H9 (cell line): Measurements from ENCODE around the gene CEP164. TPM values are rescaled to one million over a fixed set of nuclear protein-coding genes. Genes with fewer than 3 reads are reported as not detected.

Experiments
- DNase-seq: peaks from one replicate; pipeline ENCODE4 v3.0.0-alpha.2; 2017
- H2AFZ ChIP-seq: one replicate; pipeline ENCODE4 v1.6.1; 2013; ENCODE audit warnings: mild to moderate bottlenecking, low read length, control low read depth, moderate library complexity
- H2AK5ac ChIP-seq: 2 replicates; pipeline ENCODE4 v1.6.1; 2013; ENCODE audit warnings: low read length, control low read depth, mixed read lengths; ENCODE audit not compliant: insufficient read length
- H2BK120ac ChIP-seq: one replicate; pipeline ENCODE4 v1.6.1; 2013; ENCODE audit warnings: low read depth, mild to moderate bottlenecking, low read length, control low read depth, inconsistent platforms; ENCODE audit not compliant: poor library complexity, severe bottlenecking
- H2BK12ac ChIP-seq: 2 replicates; pipeline ENCODE4 v1.6.1; 2013; ENCODE audit warnings: low read length, control low read depth, mixed read lengths, low read depth; ENCODE audit not compliant: insufficient read length
- H2BK15ac ChIP-seq: 2 replicates; pipeline ENCODE4 v1.6.1; 2013; ENCODE audit warnings: low read depth, low read length, control low read depth
- H2BK20ac ChIP-seq: one replicate; pipeline ENCODE4 v1.6.1; 2013; ENCODE audit warnings: low read depth, mild to moderate bottlenecking, low read length, control low read depth, inconsistent platforms; ENCODE audit not compliant: poor library complexity, severe bottlenecking
- H2BK5ac ChIP-seq: 2 replicates; pipeline ENCODE4 v1.6.1; 2013; ENCODE audit warnings: low read length, control low read depth, mixed read lengths; ENCODE audit not compliant: insufficient read length
- H3K14ac ChIP-seq: 2 replicates; pipeline ENCODE4 v1.6.1; 2013; ENCODE audit warnings: low read length, control low read depth; ENCODE audit not compliant: insufficient read depth
- H3K18ac ChIP-seq: 2 replicates; pipeline ENCODE4 v1.6.1; 2013; ENCODE audit warnings: low read depth, mild to moderate bottlenecking, mixed read lengths, low read length, control low read depth; ENCODE audit not compliant: insufficient read length
- H3K23ac ChIP-seq: 2 replicates; pipeline ENCODE4 v1.6.1; 2013; ENCODE audit warnings: low read length, control low read depth, mixed read lengths, low read depth; ENCODE audit not compliant: insufficient read length
- H3K23me2 ChIP-seq: 2 replicates; pipeline ENCODE4 v1.6.1; 2013; ENCODE audit warnings: low read depth, mild to moderate bottlenecking, mixed read lengths, low read length, control low read depth; ENCODE audit not compliant: insufficient read length, poor library complexity, severe bottlenecking
- H3K27ac ChIP-seq: 2 replicates; pipeline ENCODE4 v1.5.1; 2013; ENCODE audit warnings: low read length, control low read depth, mixed read lengths, low read depth; ENCODE audit not compliant: insufficient read length
- H3K27me3 ChIP-seq: 2 replicates; pipeline ENCODE4 v1.6.1; 2013; ENCODE audit warnings: low read length, control low read depth, inconsistent platforms; ENCODE audit not compliant: insufficient read depth
- H3K4ac ChIP-seq: 2 replicates; pipeline ENCODE4 v1.6.1; 2013; ENCODE audit warnings: low read depth, mild to moderate bottlenecking, control low read depth, inconsistent platforms, low read length, moderate library complexity
- H3K4me1 ChIP-seq: 2 replicates; pipeline ENCODE4 v1.6.1; 2013; ENCODE audit warnings: low read length, control low read depth, inconsistent platforms; ENCODE audit not compliant: insufficient read depth
- H3K4me2 ChIP-seq: 2 replicates; pipeline ENCODE4 v1.6.1; 2013; ENCODE audit warnings: low read length, control low read depth, mixed read lengths; ENCODE audit not compliant: insufficient read length, insufficient read depth
- H3K56ac ChIP-seq: 2 replicates; pipeline ENCODE4 v1.6.1; 2013; ENCODE audit warnings: low read depth, mild to moderate bottlenecking, mixed read lengths, low read length, control low read depth; ENCODE audit not compliant: insufficient read length
- H3K79me1 ChIP-seq: 2 replicates; pipeline ENCODE4 v1.6.1; 2013; ENCODE audit warnings: low read depth, mild to moderate bottlenecking, moderate library complexity, low read length, control low read depth, inconsistent platforms; ENCODE audit not compliant: insufficient read depth, poor library complexity, severe bottlenecking
- H3K79me2 ChIP-seq: 2 replicates; pipeline ENCODE4 v1.6.1; 2013; ENCODE audit warnings: low read length, control low read depth, inconsistent platforms; ENCODE audit not compliant: insufficient read depth
- H3K9ac ChIP-seq: 2 replicates; pipeline ENCODE4 v1.6.1; 2013; ENCODE audit warnings: low read length, control low read depth, mixed read lengths; ENCODE audit not compliant: insufficient read length; ENCODE audit errors: extremely low read depth
- H3K9me3 ChIP-seq: one replicate; pipeline ENCODE4 v1.6.1; 2013; ENCODE audit warnings: low read depth, low read length, inconsistent platforms; ENCODE audit not compliant: control insufficient read depth
- H3T11ph ChIP-seq: one replicate; pipeline ENCODE4 v1.6.1; 2013; ENCODE audit warnings: mild to moderate bottlenecking, low read length, control low read depth, inconsistent platforms
- H4K20me1 ChIP-seq: one replicate; pipeline ENCODE4 v1.6.1; 2013; ENCODE audit not compliant: control insufficient read depth, insufficient read length, insufficient read depth
- H4K5ac ChIP-seq: 2 replicates; pipeline ENCODE4 v1.6.1; 2013; ENCODE audit warnings: low read depth, mild to moderate bottlenecking, mixed read lengths, low read length, control low read depth; ENCODE audit not compliant: insufficient read length
- H4K8ac ChIP-seq: replicated peaks from 2 replicates; pipeline ENCODE4 v1.6.1; 2013; ENCODE audit warnings: low read length, control low read depth, mixed read lengths, low read depth; ENCODE audit not compliant: insufficient read length
- H4K91ac ChIP-seq: 2 replicates; pipeline ENCODE4 v1.6.1; 2013; ENCODE audit warnings: low read depth, mild to moderate bottlenecking, moderate library complexity, mixed read lengths, low read length, control low read depth; ENCODE audit not compliant: insufficient read length
- H3K27ac Mint-ChIP-seq, 3 experiments: 2 replicates in 2 of 3; 3 replicates in 1 of 3; pipeline ENCODE4 v1.8.0; 2020 to 2021; ENCODE audit warnings: mixed read lengths in 3 of 3, mild to moderate bottlenecking in 1 of 3, moderate library complexity in 1 of 3
- H3K27me3 Mint-ChIP-seq: 2 replicates; pipeline ENCODE4 v1.8.0; 2021; ENCODE audit warnings: low read depth, mild to moderate bottlenecking, moderate library complexity, mixed read lengths
- H3K36me3 Mint-ChIP-seq, 3 experiments: 2 replicates in 2 of 3; 3 replicates in 1 of 3; pipeline ENCODE4 v1.8.0; 2020 to 2021; ENCODE audit warnings: low read depth in 3 of 3, mixed read lengths in 3 of 3; ENCODE audit not compliant: insufficient read depth in 1 of 3
- H3K4me1 Mint-ChIP-seq, 2 experiments: 2 replicates each; pipeline ENCODE4 v1.8.0; 2020; ENCODE audit warnings: mixed read lengths in 2 of 2
- H3K4me3 Mint-ChIP-seq, 2 experiments: 2 replicates in 1 of 2; 3 replicates in 1 of 2; pipeline ENCODE4 v1.8.0; 2020 to 2021; ENCODE audit warnings: mild to moderate bottlenecking in 2 of 2, mixed read lengths in 2 of 2, moderate library complexity in 1 of 2
- H3K9me3 Mint-ChIP-seq, 2 experiments: 2 replicates in 1 of 2; 3 replicates in 1 of 2; pipeline ENCODE4 v1.8.0; 2020; ENCODE audit warnings: mild to moderate bottlenecking in 2 of 2, mixed read lengths in 2 of 2, moderate library complexity in 1 of 2
- CTCF ChIP-seq: fragments of 200-600 bp; sonication (generic); conservative IDR thresholded peaks from 3 replicates; pipeline ENCODE4 v1.8.0; 2021; ENCODE audit warnings: antibody characterized with exemption, mild to moderate bottlenecking
- WGBS: extraction: QIAGEN DNeasy Blood & Tissue Kit; methylation state at CpG from one replicate; pipeline ENCODE4 v1.1.7; 2013; ENCODE audit warnings: missing lambda C conversion rate, low lambda C conversion rate, mixed read lengths; ENCODE audit not compliant: insufficient read length; ENCODE audit errors: extremely low coverage; 5-methylcytosine and 5-hydroxymethylcytosine counted together
- total RNA-seq: library from RNA; stranded (reverse); gene quantifications from 2 replicates; pipeline ENCODE4 v1.2.1, GENCODE V29; 2021

The CEP164 gene
- total RNA-seq, 1 experiment from 2014 or later = 24.9 TPM

DNA sequence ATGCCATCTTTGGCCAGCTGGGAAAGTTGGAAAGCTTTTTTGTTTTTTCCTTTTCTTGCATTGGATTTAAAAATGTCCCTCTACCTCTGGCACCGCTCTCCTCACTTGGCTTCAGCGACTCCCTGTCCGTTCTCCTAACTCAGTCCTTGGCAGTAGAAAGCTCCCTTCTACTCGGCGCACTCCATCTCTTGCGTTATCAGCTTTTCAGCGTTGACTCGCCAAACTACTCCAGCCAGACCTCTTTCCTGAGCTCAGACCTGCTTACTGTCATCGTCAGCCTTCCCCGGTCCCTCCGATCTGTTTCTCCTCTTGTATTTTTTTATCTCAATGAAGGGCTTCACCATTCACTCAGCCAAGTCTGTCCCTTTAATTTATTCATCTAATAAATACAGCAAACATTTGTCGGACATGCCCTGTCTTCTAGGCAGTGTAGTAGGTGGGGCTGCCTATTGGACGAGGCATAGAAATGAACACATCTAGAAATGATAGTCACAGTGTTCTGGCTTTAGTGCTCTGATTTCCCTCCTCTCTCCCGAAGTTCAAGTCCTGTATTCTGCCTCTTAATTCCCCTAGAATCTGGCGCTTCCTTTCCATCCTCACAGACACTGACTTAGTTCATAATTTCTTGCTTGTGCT, 839 bp downstream of the CEP164 start:
- H3K4ac ChIP-seq = no peak overlapping the region
- Mint-ChIP-seq H3K4me3 (no peak overlapping the region), H3K27me3 (no peaks in the 10 kb centered on the region), H3K4me1 (no peaks in the 10 kb centered on the region), H3K36me3 (no peaks in the 10 kb centered on the region), H3K27ac (no peak overlapping the region), H3K9me3 (no peaks in the 10 kb centered on the region; a peak in 1 of 5 replicates)
- DNase-seq = peak; percentile 30
- no peak overlapping the region for H3T11ph ChIP-seq
- H2BK5ac ChIP-seq = no peak overlapping the region
- no peaks in the 10 kb centered on the region for H3K79me1 ChIP-seq
- H3K56ac ChIP-seq = no peak overlapping the region
- H3K4me2 ChIP-seq = peak overlapping the region; percentile 73
- no peak overlapping the region for H2AK5ac ChIP-seq
- no peak overlapping the region for H4K8ac ChIP-seq
- no peaks in the 10 kb centered on the region for H3K27me3 ChIP-seq
- H3K14ac ChIP-seq = no peak overlapping the region
- no peaks in the 10 kb centered on the region; the same call in 1 of the 2 replicates for H3K79me2 ChIP-seq
- H4K91ac ChIP-seq = no peak overlapping the region
- no peak overlapping the region for H3K18ac ChIP-seq
- H2AFZ ChIP-seq = no peak overlapping the region
- no peak overlapping the region for H4K5ac ChIP-seq
- H3K9ac ChIP-seq = peak overlapping the region; percentile 16
- no CpG with 5 or more reads among the region's 15 CpGs for WGBS
- H3K4me1 ChIP-seq = no peaks in the 10 kb centered on the region
- H2BK15ac ChIP-seq = no peak overlapping the region
- peaks cover 6% of the 10 kb centered on the region for H3K23me2 ChIP-seq
- TF ChIP-seq CTCF = no peak
- no peak overlapping the region for H3K23ac ChIP-seq
- H2BK20ac ChIP-seq = no peak overlapping the region
- H3K9me3 ChIP-seq = no peaks in the 10 kb centered on the region
- no peak overlapping the region for H2BK120ac ChIP-seq
- H4K20me1 ChIP-seq = no peaks in the 10 kb centered on the region
- H3K27ac ChIP-seq = no peak overlapping the region
- no peak overlapping the region for H2BK12ac ChIP-seq
